NCI-H748 (cell line): ENCODE data around the gene DENND11.
"Not testable (repeated sequence)": the region's sequence is repeated elsewhere in the genome, so short reads cannot be mapped to it uniquely, and the experiment has no call there.

ENCODE experiments used
- DNase-seq: peaks from one replicate; lab custom pipeline; 2025; ENCODE audit not compliant: unreplicated experiment; lab: John Stamatoyannopoulos, UW

DENND11 gene

DNA sequence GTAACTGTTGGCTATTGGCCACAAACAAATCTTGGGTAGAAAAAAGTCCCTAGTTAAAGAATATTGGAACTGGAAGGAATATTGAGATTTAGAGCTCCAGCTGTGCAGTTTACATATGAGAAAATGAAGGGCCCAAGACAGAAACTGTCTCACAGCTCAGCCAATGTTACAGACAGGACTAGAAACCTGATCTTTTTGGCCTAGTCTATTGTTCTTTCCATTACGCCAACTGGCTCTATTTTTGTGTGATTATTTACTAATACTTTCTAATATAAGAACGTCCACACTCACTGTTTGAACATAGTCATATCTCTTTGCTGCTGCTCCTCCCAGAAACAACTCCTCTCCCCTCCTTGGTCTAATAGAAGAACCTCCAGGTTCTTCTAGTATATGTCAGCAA lies 7.4 kb upstream of the DENND11 start:
- peak; percentile 35 for DNase-seq

DNA sequence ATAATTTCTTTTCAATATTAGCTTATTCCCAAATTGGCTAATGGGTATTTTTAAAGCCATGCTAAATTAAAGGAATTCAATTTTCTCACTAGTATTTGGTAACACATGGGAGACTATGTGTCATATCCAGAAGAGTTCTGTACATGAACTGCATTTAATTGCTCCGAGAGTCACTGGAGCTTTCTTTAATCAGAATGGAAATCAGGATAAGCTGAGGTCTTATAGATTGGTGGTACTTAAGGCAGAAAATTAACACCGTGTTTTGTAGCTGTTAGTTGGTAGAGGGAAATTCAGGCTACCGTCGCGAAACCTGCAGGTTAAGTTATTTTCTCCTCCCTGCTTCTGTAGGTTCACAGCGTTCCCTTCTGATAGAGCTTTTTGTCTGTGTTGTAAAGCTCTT lies 6.4 kb upstream of the DENND11 start, which contains the start of gene WEE2:
TSS of gene WEE2 (plus strand) at position 3 of the 400 bp plus-strand sequence. CDS start 406 bp downstream, outside the sequence.
- peak; percentile 87 for DNase-seq

DNA sequence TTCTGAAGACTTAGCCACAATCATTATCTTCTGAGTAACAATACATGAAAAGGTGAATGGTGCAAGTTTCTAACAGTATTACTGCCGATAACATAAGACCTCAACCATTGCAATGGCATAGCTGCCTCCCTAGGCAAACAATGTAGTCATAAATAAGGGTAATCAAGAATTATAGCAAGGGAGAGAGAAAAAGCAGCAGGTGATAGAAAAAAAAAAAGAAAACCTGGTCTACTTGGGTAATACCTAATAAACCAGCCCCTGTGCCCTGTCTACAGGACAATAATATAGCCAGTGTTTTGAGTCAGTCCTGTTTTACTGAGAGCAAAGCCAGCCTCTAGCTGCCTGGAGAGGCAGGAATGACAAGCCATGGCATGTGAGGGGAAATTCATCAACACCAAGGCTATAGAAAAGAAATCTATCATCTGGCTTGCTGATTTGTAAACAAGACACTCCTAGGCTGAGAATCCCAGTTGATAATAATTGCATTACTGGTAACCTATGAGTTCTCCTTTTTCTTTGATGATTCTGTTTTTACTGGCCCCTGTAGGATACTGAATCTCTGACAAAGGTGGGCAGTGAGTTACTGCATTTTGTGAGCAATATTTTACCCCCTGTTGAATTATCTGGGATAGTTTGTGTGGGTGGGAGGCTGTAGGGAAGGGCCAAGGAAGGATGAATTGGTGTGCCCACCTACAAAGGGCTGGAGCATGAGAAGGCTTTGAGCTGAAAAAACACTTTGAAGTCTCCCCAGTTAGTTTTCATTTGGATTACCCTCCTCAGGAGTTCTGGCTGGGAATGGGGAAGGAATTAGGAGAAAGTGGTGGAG lies 4.5 kb upstream of the DENND11 start:
- peak; percentile 85 for DNase-seq

DNA sequence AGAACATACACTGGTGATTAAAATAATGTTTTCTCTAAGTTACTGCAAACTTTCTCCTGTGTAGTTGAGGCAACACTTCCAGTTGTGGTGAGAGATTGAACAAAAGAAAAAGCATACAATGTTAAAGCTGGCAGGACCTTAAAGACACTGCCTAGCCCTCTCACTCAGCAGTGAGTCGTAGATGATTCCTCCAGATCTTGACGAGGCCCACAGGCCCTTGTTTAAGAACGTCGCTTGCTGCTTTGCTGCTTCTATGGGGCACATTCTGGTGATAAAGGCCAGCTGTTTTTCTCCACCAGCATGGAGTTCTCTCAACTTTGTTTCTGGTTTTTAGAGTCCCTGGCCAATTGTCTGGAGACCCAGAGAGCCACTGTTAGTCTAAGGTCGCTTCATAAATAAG lies 2.8 kb upstream of the DENND11 start:
- no peak for DNase-seq

DNA sequence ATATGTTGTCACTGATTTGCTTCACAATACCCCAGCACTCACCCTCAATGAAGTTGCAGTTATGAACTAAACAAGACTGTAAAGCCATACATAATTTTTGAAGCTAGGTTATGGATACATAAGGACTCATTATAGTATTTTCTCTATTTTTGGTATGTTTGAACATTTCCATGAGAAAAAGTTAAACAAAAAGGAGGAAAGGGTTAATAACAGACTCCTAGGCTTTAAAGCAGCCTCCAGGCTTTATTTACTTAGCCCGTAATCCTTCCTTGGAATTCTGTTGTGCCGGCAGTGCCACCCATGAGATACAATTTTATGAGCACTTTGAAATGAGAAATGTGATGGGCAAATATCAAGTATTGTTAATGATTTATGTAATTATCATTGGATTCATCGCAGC lies 2.1 kb upstream of the DENND11 start:
- DNase-seq, result no peak

DNA sequence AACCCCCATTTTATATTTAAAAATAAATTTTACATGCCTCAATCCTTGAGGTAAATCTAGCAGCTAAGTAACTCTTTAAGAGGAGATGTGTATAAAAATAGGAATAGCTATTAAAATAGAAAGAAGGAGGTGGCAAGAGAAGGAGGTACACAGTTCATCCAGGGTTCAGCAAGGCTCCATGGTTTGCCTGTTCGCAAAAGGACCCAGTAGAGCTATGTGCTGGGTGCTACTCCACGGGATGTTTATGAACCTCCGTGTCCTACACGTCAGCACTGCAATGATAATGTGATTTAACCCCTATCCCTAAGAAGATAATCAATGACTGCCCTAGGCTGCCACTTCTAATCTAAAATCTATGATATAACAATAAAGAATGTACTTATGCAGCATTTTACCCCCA lies 926 bp upstream of the DENND11 start:
- no peak for DNase-seq

DNA sequence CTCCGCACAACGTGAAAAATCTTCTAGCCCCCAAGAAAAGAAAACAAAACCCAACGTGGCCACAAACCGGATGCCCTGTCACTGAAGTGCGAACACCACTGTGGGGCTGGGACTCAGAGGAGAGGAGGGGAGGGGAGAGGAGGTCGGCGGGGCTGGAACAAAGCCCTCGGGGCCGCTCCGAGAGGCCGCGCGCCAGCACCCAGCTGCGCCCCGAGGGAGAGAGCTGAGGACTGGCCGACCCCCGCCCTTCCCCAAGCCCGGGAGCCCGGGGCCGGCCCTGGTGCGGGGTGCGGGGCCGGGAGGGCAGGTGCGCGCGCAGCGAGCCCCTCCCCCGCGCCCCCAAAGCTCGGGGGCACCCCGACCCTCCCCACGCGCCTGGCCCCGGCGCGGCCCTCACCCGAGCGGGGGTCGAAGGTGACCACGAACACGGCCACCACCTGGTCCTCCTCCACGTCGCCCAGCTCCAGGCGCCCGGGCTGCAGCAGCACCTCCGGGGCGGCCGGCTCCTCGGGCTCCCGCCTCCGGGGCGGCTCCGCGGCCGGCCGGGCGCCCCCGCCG lies 398 bp downstream of the DENND11 start:
- peak; percentile 73 for DNase-seq

DNA sequence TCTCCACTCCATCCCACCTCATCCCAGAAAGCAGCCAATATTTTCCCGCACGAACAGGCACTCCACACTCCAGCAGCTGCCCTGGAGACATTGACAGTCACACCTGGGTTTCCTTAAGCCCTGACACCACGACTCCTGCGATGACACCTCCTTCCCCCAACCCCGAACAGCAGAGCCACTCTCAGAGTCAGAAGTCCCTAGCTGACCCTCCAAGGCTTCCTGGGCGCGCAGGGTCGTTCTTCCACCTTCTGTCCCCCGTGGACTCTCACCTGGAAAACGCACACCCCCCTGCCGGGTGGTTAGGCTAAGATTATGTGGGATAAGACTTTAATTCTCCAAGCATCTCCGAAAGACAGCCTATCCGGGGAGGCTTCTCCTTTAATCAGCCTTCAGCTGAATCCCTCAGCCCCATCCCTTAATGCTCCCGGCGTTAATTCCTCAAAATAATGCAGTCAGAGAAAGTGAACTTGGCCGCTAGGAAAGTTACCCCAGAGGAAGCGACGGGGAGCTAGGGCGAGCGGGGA lies 1.1 kb downstream of the DENND11 start:
- peak; percentile 39 for DNase-seq

DNA sequence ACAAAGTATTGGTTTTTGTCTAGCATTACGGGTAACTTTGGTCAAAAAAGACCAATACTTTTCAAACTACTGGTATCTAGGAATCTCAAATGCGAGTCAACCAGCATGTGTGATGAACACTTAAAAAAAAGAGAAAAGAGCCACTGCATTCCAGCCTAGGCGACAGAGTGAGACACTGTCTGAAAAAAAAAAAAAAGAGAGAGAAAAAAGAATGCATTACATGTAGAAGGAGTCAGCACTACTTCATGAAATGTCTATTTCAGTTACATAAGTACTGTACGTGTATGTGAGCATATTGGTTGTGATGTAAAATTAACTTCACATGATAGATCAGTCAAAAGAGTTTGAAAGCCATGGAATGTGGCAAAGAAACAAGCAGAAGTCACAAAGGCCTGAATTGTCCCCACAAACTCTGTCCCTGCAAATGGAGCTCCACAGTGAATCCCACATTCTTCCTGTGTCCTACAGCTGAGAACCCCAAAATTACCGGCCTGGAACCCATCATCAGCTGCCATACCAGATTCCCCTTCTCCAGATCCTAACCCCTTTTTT lies 1.6 kb downstream of the DENND11 start:
- no peak for DNase-seq

DNA sequence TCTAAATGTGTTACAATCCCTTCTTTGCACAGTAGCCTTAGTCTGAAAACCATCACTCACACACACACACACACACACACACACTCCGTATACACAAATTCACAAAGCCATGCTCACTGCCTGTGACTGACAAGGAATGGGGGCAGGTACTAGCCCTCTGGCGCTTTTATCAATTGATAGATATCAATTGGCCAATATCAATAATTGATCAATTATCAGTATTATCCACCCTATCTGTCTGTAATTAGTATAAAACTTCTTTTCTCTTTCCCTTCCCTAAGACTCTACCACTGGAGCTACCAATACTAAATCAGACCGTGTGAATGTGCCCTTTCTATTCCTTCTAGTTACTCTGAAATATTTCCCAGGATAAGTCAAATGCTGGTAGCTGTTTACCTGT lies 2.1 kb downstream of the DENND11 start:
- peak; percentile 20 for DNase-seq

DNA sequence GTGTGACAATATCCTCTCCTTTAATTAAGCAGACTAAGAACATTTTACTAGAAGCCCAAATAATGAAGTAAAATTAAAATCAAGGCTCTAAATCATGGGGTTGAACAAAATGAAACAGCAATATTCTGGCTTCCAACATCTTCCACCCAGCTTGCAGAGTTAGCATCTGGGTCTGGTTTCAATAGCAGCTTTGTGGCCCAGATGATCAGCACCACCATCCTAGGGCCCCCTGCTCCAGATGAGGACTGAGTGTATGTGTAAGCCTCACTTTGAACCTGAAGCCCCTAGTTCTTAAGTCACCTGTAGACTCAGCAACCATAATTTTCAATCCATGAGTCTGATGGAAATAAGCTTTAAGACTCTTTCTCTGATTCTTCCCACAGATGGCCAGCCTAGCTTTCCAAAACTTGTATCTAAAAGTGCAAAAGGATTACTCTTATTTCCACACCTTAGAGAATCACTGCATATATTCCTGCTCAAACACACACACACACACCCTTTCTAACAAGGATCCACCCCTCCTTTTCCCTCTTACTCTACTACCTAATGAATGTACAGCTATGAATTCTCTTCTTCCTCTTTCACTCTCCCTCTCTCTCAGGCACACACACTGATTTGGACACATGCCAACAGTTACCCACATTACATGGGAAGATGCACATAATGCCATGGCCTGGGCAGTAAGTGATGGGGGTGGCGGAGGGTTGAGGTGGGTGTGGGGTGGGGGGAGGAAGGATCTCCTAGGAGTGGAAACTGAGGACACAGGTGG lies 3.5 kb downstream of the DENND11 start:
- peak; percentile 55 for DNase-seq

DNA sequence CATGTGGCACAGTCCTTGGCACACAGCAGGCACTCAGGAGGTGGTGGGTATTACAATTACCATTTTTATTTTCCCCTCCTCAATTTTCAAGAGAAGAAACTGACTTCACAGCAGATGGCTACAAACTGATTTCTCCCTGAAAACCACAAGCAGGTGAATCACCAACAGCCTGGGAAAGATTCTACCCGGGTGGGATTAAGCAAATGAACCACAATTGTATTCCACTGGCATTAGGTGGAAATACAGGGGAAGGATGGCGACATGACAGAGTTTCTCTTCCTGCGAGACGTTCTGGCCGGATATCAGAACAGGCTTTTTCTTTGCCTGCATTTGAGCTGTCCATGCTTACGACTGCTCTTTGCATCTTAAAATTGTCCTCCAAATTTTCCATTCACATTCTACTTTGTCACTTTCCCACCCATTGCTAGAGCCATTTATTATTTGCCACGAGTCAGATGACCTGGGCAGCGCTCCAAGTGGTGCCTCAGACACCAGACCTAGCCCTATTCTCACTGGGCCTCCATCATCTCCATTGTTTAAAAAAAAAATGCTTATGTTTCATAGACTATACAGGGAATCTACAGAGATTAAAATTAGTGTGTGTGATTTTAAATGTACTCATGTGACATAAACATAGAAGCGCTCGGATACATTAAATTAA lies 4.6 kb downstream of the DENND11 start:
- DNase-seq, result no peak

DNA sequence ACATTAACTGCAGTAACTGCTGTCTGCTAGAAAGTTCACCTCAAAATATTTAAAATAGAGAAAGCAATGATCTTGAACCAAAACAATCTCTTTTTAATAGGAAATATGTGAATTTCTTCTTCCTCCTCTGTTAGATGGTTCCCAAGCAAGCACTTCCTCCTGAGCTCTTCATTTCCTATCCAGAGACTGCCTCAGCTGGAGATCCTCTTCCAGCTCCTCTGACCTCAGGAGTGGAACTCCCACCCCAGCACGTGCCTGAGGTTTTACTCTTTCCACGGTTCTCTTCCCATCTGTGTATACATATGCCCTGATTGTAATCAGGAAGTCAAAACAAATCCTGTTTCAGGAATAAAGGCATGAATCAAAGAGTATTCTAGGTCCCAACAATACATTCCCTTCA lies 5.6 kb downstream of the DENND11 start:
- no peak for DNase-seq

DNA sequence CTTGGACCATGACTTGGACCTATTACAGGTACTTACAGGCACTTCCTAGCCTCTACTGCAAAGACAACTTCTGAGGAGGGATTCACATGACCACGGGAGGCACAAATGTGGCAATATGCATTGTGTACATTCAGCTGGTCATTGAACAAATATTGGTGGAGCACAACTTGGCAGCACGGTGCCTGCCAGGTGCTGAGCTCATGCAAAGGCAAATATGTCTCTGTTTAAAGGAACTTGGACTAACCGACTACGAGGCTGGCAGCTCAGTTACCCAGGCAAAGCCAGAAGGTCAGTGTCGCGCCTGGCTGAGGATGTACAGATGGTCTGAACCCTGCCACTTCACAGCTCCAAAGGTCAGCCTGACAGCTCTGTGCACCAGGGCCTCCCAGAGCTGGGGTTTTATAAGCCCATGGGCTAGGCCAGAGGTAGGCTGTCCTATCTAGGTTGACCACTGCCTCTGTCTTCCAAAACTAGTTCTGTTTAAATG lies 6.1 kb downstream of the DENND11 start:
- peak; percentile 80 for DNase-seq

DNA sequence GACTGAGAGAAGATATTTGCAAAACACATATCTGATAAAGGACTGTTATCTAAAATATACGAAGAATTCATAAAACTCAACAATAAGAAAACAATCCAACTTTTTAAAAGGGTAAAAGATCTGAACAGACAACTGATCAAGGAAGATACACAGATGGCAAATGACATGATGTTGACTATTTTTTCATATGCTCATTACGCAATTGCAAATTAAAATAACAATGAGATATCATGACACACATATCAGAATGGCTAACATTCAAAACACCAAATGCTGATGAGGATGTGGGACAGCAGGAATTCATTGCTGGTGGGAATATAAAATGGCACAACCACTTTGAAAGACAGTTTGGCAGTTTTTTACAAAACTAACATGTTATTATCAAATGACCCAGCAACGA lies 8.9 kb downstream of the DENND11 start:
- DNase-seq, result no peak

DNA sequence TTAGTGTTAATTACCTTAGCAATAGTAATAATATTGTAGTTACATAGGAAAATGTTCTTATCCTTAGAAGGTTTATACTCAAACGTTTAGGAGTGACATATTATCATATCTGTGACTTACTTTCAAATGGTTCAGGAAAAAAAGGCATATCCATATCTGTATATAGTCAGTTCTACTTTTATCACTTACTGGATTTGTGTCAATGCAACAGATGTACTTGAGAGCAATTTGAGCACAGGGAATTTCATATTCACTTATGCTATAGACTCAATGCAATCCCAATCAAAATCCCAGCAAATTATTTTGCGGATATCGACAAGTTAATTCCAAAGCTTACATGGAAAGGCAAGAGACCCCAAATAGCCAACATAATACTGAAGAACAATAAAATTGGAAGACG lies 10.0 kb downstream of the DENND11 start:
- no peak for DNase-seq

DNA sequence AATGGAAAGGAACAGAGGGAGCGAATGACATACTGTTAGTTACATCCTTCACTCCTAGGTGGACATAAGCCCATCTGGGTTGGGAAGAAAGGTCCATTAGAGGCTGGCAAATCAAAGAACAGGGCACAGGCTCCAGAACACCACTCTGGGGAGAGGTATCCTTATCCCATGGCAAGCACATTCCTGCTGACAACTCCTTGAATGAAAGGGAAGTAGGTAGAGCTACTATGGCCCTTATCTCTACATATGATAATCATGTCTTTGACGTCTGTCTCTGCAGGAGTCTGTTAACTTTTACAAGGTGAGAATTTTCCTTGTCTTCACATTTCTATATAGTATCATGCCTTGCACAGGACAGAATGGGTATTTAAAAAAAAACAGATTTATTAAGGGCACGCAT lies 10.4 kb downstream of the DENND11 start:
- DNase-seq, result no peak

DNA sequence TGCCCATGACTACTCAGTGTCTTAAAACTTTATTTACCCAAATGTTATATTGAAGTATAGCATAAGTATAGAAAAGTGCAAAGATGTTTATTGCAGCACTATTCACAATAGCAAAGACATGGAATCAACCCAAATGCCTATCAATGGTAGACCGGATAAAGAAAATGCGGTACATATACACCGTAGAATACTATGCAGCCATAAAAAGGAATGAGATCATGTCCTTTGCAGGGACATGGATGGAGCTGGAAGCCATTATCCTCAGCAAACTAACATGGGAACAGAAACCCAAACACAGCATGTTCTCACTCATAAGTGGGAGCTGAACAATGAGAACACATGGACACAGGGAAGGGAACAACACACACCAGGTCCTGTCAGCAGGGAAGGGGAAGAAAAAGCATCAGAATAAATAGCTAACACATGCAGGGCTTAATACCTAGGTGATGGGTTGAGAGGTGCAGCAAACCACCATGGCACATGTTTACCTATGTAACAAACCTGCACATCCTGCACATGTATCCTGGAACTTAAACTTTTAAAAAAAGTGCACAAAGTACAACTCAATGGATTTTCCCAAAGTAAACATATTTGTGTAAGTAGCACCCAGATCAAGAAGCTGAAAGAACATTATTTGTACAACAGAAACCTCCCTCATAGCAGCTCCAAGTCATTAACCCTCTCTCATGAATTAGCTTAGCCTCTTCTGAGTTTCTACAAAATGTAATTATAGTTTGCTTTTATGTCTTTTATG lies 12.7 kb downstream of the DENND11 start:
- not testable (repeated sequence) for DNase-seq

DNA sequence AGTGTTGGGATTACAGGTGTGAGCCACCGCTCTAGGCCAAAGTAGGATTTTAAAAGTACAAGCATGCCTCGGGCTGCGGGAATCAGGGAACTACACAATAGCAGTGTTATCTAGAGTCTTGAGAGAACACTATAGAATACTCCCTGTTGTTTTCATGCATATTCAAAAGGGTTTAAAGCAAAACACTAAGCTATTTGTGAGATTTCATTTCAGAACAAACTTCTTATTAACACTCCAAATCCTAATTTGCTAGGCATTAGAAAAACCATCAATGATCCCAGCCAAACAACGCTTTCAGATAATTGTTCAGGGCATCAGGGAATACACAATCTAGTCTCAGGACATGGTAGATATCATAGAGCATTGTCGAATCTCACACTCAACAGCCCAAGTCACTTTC lies 13.9 kb downstream of the DENND11 start:
- no peak for DNase-seq

DNA sequence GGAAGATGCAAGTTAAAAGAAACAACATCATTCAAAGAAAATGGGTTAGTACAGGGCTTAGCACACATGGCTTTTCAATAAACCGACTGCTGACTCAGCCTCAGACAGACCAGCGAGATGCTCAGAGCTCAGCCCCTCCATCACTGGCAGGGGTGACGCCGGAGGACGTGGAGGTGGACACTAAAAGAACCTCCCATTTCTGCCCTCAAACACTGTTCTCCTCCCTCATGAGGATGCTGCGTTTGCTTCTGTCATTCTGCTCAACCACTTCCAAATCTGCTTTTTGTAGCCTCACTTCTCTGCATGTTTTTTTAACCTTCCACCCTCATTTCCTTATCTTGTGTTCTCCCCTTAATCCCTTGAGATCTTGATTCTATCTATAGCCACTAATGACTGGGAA lies 15.3 kb downstream of the DENND11 start:
- no peak for DNase-seq
